RWPE2 (cell line): ENCODE data around the gene CD300LB.

ENCODE experiments used
- ATAC-seq: fragments of 200-7000 bp; cut with Tn5 transposase; 3 replicates; pipeline ENCODE4 v1.9.1; 2021; ENCODE audit warnings: low read depth
- DNase-seq: peaks from one replicate; pipeline ENCODE4 v3.0.0-alpha.2; 2020; ENCODE audit warnings: low spot score
- H3K27ac ChIP-seq: fragments of 450-650 bp; 2 replicates; pipeline ENCODE4 v1.5.1; 2017; ENCODE audit warnings: mild to moderate bottlenecking; ENCODE audit not compliant: poor library complexity, severe bottlenecking
- H3K27me3 ChIP-seq: fragments of 250-450 bp; sonication (Bioruptor Pico); 2 replicates; pipeline ENCODE4 v1.5.1; 2021; ENCODE audit warnings: mild to moderate bottlenecking, moderate library complexity; ENCODE audit not compliant: insufficient read depth, poor library complexity, severe bottlenecking
- H3K36me3 ChIP-seq: fragments of 250-450 bp; sonication (Bioruptor Pico); 2 replicates; pipeline ENCODE4 v1.5.1; 2020; ENCODE audit warnings: low read depth, mild to moderate bottlenecking, moderate library complexity
- H3K4me1 ChIP-seq: fragments of 250-450 bp; sonication (Bioruptor Pico); 2 replicates; pipeline ENCODE4 v1.5.1; 2021; ENCODE audit warnings: mild to moderate bottlenecking, moderate library complexity; ENCODE audit not compliant: insufficient read depth, poor library complexity, severe bottlenecking
- H3K4me3 ChIP-seq: fragments of 250-450 bp; sonication (Bioruptor Pico); 2 replicates; pipeline ENCODE4 v1.5.1; 2021; ENCODE audit warnings: mild to moderate bottlenecking, moderate library complexity; ENCODE audit not compliant: severe bottlenecking
- H3K9me3 ChIP-seq: fragments of 250-450 bp; sonication (Bioruptor Pico); 2 replicates; pipeline ENCODE4 v1.5.1; 2021; ENCODE audit warnings: mild to moderate bottlenecking, moderate library complexity; ENCODE audit not compliant: severe bottlenecking
- CTCF ChIP-seq: fragments of 450-650 bp; IDR thresholded peaks from one replicate; pipeline ENCODE4 v1.5.1; 2017; ENCODE audit warnings: mild to moderate bottlenecking, moderate library complexity; ENCODE audit not compliant: poor library complexity, severe bottlenecking

CD300LB gene

GRCh38 chr17:74481621-74482020, 49.7 kb downstream of the CD300LB start:
- no peak for ATAC-seq
- Histone ChIP-seq H3K36me3 (no peaks in the 10 kb centered on the region), H3K9me3 (no peaks in the 10 kb centered on the region), H3K4me1 (no peaks in the 10 kb centered on the region), H3K27ac (no peak overlapping the region), H3K4me3 (no peak overlapping the region), H3K27me3 (peaks cover 6% of the 10 kb centered on the region)
- no peak for DNase-seq
- TF ChIP-seq CTCF = no peak

DNA sequence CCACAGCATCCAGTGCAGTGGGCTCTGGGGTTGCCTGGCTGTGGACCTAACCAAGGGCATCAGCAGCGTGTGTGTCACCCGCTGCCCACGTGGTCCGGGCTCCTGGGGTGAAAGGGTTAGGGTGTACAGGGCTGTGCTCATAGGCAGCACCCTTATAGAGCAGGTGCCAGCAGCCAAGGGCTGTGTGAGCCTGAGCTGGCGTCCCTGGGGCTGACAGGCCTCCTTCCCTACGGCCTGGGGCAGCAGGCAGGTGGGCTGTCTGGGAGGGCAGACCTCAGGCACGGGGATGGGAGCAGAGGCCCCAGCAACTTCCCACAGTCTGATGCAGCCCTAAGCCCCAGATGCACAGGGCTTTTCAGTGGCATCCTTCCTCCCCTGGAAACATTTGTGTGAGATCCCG, 51.0 kb downstream of the CD300LB start:
- ATAC-seq = no peak
- no peak for TF ChIP-seq CTCF

DNA sequence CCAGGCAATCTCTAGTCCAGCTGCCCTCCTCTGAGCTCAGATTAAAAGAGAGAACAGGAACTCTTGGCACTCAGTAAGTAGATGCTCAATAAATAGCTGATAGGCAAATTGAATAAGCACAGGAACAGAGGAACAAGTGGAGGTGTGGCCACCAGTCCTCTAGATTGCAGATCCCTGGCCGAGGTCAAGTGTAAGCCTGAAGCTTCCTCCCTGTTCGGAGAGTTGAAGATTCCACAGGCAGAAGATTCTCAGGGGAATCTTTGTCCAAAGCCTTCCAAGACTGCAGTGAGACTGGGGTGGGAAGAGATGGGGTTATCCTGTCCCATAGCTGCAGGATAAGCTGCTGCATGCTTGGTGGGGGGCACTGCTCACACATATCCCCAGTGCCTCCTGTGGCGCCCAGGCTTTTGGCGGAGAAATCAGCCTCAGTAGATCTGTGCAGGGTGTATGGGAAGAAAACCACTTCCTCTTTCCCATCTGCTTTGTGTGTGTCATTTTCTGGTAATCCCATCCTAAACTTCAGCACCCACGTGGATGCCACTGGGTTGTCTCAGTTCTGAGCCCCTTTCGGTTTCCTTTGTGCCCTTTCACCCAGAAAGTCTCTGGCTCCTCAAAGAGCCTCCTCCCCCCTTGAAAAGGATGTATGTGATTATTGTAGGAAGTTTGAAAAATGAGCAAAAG, 52.7 kb downstream of the CD300LB start:
- no peak for DNase-seq
- H3K4me3 ChIP-seq = no peak overlapping the region
- no peak for ATAC-seq

More for the DNA sequence above, 51.0 kb downstream of the CD300LB start:
- H3K27me3 ChIP-seq = peaks cover 6% of the 10 kb centered on the region
- no peak overlapping the region for H3K27ac ChIP-seq
- no peak overlapping the region for H3K4me3 ChIP-seq
- H3K36me3 ChIP-seq = no peaks in the 10 kb centered on the region
- H3K4me1 ChIP-seq = no peaks in the 10 kb centered on the region
- H3K9me3 ChIP-seq = peaks cover 4% of the 10 kb centered on the region
- no peak for DNase-seq

GRCh38 chr17:74477411-74477810, 53.9 kb downstream of the CD300LB start:
- Histone ChIP-seq H3K4me3 (no peak overlapping the region), H3K9me3 (peaks cover 4% of the 10 kb centered on the region), H3K27me3 (peaks cover 3% of the 10 kb centered on the region), H3K36me3 (no peaks in the 10 kb centered on the region), H3K27ac (no peak overlapping the region), H3K4me1 (no peaks in the 10 kb centered on the region)
- no peak for DNase-seq
- no peak for TF ChIP-seq CTCF
- no peak for ATAC-seq

More for the DNA sequence above, 52.7 kb downstream of the CD300LB start:
- TF ChIP-seq CTCF = no peak
- H3K4me1 ChIP-seq = no peaks in the 10 kb centered on the region
- H3K9me3 ChIP-seq = peaks cover 4% of the 10 kb centered on the region
- peaks cover 6% of the 10 kb centered on the region for H3K27me3 ChIP-seq
- H3K36me3 ChIP-seq = no peaks in the 10 kb centered on the region
- no peak overlapping the region for H3K27ac ChIP-seq

- DNase-seq = no peak
- Histone ChIP-seq H3K27ac (no peak overlapping the region), H3K4me3 (no peak overlapping the region), H3K9me3 (peaks cover 4% of the 10 kb centered on the region), H3K27me3 (no peaks in the 10 kb centered on the region), H3K36me3 (no peaks in the 10 kb centered on the region), H3K4me1 (no peaks in the 10 kb centered on the region)
- no peak for ATAC-seq
- TF ChIP-seq CTCF = no peak
Observed at GRCh38 chr17:74475189-74475588, 56.1 kb downstream of the CD300LB start.
